ENCODE data around the gene GRIP2.

Gene GRIP2

GRCh38 chr3:14485981-14486380 is 54.2 kb downstream of the GRIP2 start:
- H3K4me1 ChIP-seq (ENCODE audit: control insufficient read depth, insufficient read depth, low read length): no peaks in the 10 kb centered on the region
- H3K36me3 ChIP-seq (ENCODE audit: insufficient read depth, low read length): peaks cover 58% of the 10 kb centered on the region
- no peak overlapping the region for H3K4me2 ChIP-seq (ENCODE audit: low read length)
- no peak overlapping the region for H3K9ac ChIP-seq (ENCODE audit: low read depth, low read length)
- no peak overlapping the region for H3K4me3 ChIP-seq (ENCODE audit: low read length)
- no peaks in the 10 kb centered on the region for H3K9me3 ChIP-seq (replicated peaks; ENCODE audit: low read length)
- no peaks in the 10 kb centered on the region for H3K27me3 ChIP-seq (ENCODE audit: control insufficient read depth, insufficient read depth, low read length)

GRCh38 chr3:14484741-14485140 is 55.4 kb downstream of the GRIP2 start:
- H3K36me3 ChIP-seq (ENCODE audit: insufficient read depth, low read length): peaks cover 70% of the 10 kb centered on the region
- no peaks in the 10 kb centered on the region for H3K27me3 ChIP-seq (ENCODE audit: control insufficient read depth, insufficient read depth, low read length)
- no peak overlapping the region for H3K4me3 ChIP-seq (ENCODE audit: low read length)
- H3K4me2 ChIP-seq (ENCODE audit: low read length): no peak overlapping the region
- H3K9me3 ChIP-seq (replicated peaks; ENCODE audit: low read length): no peaks in the 10 kb centered on the region
- no peaks in the 10 kb centered on the region for H3K4me1 ChIP-seq (ENCODE audit: control insufficient read depth, insufficient read depth, low read length)
- no peak overlapping the region for H3K9ac ChIP-seq (ENCODE audit: low read depth, low read length)

- no peaks in the 10 kb centered on the region for H3K27me3 ChIP-seq (ENCODE audit: control insufficient read depth, insufficient read depth, low read length)
- peaks cover 77% of the 10 kb centered on the region for H3K36me3 ChIP-seq (ENCODE audit: insufficient read depth, low read length)
- no peak overlapping the region for H3K9ac ChIP-seq (ENCODE audit: low read depth, low read length)
- H3K4me1 ChIP-seq (ENCODE audit: control insufficient read depth, insufficient read depth, low read length): no peaks in the 10 kb centered on the region
- no peak overlapping the region for H3K4me3 ChIP-seq (ENCODE audit: low read length)
- no peak overlapping the region for H3K4me2 ChIP-seq (ENCODE audit: low read length)
- no peaks in the 10 kb centered on the region for H3K9me3 ChIP-seq (replicated peaks; ENCODE audit: low read length)
Observed at GRCh38 chr3:14483286-14483685, 56.9 kb downstream of the GRIP2 start.

- no peaks in the 10 kb centered on the region for H3K4me1 ChIP-seq (ENCODE audit: control insufficient read depth, insufficient read depth, low read length)
- H3K9ac ChIP-seq (ENCODE audit: low read depth, low read length): no peak overlapping the region
- H3K36me3 ChIP-seq (ENCODE audit: insufficient read depth, low read length): peaks cover 83% of the 10 kb centered on the region
- no peak overlapping the region for H3K4me3 ChIP-seq (ENCODE audit: low read length)
- H3K9me3 ChIP-seq (replicated peaks; ENCODE audit: low read length): no peaks in the 10 kb centered on the region
- H3K4me2 ChIP-seq (ENCODE audit: low read length): no peak overlapping the region
- no peaks in the 10 kb centered on the region for H3K27me3 ChIP-seq (ENCODE audit: control insufficient read depth, insufficient read depth, low read length)
Observed at GRCh38 chr3:14482271-14482721, 57.8 kb downstream of the GRIP2 start.

GRCh38 chr3:14481646-14482036 is 58.5 kb downstream of the GRIP2 start:
- Histone ChIP-seq H3K27me3 (ENCODE audit: control insufficient read depth, insufficient read depth, low read length) (no peaks in the 10 kb centered on the region), H3K4me2 (ENCODE audit: low read length) (no peak overlapping the region), H3K4me1 (ENCODE audit: control insufficient read depth, insufficient read depth, low read length) (no peaks in the 10 kb centered on the region), H3K4me3 (ENCODE audit: low read length) (no peak overlapping the region), H3K9me3 (replicated peaks; ENCODE audit: low read length) (no peaks in the 10 kb centered on the region), H3K36me3 (ENCODE audit: insufficient read depth, low read length) (peaks cover 83% of the 10 kb centered on the region), H3K9ac (ENCODE audit: low read depth, low read length) (no peak overlapping the region)

GRCh38 chr3:14481018-14481645 is 59.0 kb downstream of the GRIP2 start:
- H3K4me3 ChIP-seq (ENCODE audit: low read length): no peak overlapping the region
- no peak overlapping the region for H3K9ac ChIP-seq (ENCODE audit: low read depth, low read length)
- no peak overlapping the region for H3K4me2 ChIP-seq (ENCODE audit: low read length)
- peaks cover 85% of the 10 kb centered on the region for H3K36me3 ChIP-seq (ENCODE audit: insufficient read depth, low read length)
- H3K4me1 ChIP-seq (ENCODE audit: control insufficient read depth, insufficient read depth, low read length): no peaks in the 10 kb centered on the region
- no peaks in the 10 kb centered on the region for H3K9me3 ChIP-seq (replicated peaks; ENCODE audit: low read length)
- H3K27me3 ChIP-seq (ENCODE audit: control insufficient read depth, insufficient read depth, low read length): no peaks in the 10 kb centered on the region

- H3K4me1 ChIP-seq (ENCODE audit: control insufficient read depth, insufficient read depth, low read length): no peaks in the 10 kb centered on the region
- no peak overlapping the region for H3K9ac ChIP-seq (ENCODE audit: low read depth, low read length)
- H3K9me3 ChIP-seq (replicated peaks; ENCODE audit: low read length): no peaks in the 10 kb centered on the region
- no peak overlapping the region for H3K4me3 ChIP-seq (ENCODE audit: low read length)
- no peaks in the 10 kb centered on the region for H3K27me3 ChIP-seq (ENCODE audit: control insufficient read depth, insufficient read depth, low read length)
- H3K4me2 ChIP-seq (ENCODE audit: low read length): no peak overlapping the region
- H3K36me3 ChIP-seq (ENCODE audit: insufficient read depth, low read length): peaks cover 84% of the 10 kb centered on the region
Observed at GRCh38 chr3:14480207-14481017, 59.7 kb downstream of the GRIP2 start.

GRCh38 chr3:14479591-14479990 is 60.6 kb downstream of the GRIP2 start:
- no peak overlapping the region for H3K4me3 ChIP-seq (ENCODE audit: low read length)
- no peaks in the 10 kb centered on the region for H3K9me3 ChIP-seq (replicated peaks; ENCODE audit: low read length)
- no peak overlapping the region for H3K4me2 ChIP-seq (ENCODE audit: low read length)
- no peaks in the 10 kb centered on the region for H3K27me3 ChIP-seq (ENCODE audit: control insufficient read depth, insufficient read depth, low read length)
- H3K4me1 ChIP-seq (ENCODE audit: control insufficient read depth, insufficient read depth, low read length): no peaks in the 10 kb centered on the region
- H3K36me3 ChIP-seq (ENCODE audit: insufficient read depth, low read length): peaks cover 82% of the 10 kb centered on the region
- H3K9ac ChIP-seq (ENCODE audit: low read depth, low read length): no peak overlapping the region

GRCh38 chr3:14478956-14479550 is 61.1 kb downstream of the GRIP2 start:
- no peaks in the 10 kb centered on the region for H3K9me3 ChIP-seq (replicated peaks; ENCODE audit: low read length)
- no peak overlapping the region for H3K4me3 ChIP-seq (ENCODE audit: low read length)
- no peaks in the 10 kb centered on the region for H3K4me1 ChIP-seq (ENCODE audit: control insufficient read depth, insufficient read depth, low read length)
- no peak overlapping the region for H3K4me2 ChIP-seq (ENCODE audit: low read length)
- H3K36me3 ChIP-seq (ENCODE audit: insufficient read depth, low read length): peaks cover 85% of the 10 kb centered on the region
- H3K27me3 ChIP-seq (ENCODE audit: control insufficient read depth, insufficient read depth, low read length): no peaks in the 10 kb centered on the region
- H3K9ac ChIP-seq (ENCODE audit: low read depth, low read length): no peak overlapping the region

- Histone ChIP-seq H3K4me2 (ENCODE audit: low read length) (no peak overlapping the region), H3K27me3 (ENCODE audit: control insufficient read depth, insufficient read depth, low read length) (no peaks in the 10 kb centered on the region), H3K36me3 (ENCODE audit: insufficient read depth, low read length) (peaks cover 86% of the 10 kb centered on the region), H3K9me3 (replicated peaks; ENCODE audit: low read length) (no peaks in the 10 kb centered on the region), H3K9ac (ENCODE audit: low read depth, low read length) (no peak overlapping the region), H3K4me1 (ENCODE audit: control insufficient read depth, insufficient read depth, low read length) (peaks cover 13% of the 10 kb centered on the region), H3K4me3 (ENCODE audit: low read length) (no peak overlapping the region)
Observed at GRCh38 chr3:14477311-14477935, 62.7 kb downstream of the GRIP2 start.

GRCh38 chr3:14476583-14477265 is 63.4 kb downstream of the GRIP2 start:
- Histone ChIP-seq H3K4me3 (ENCODE audit: low read length) (no peak overlapping the region), H3K36me3 (ENCODE audit: insufficient read depth, low read length) (peaks cover 83% of the 10 kb centered on the region), H3K4me2 (ENCODE audit: low read length) (no peak overlapping the region), H3K27me3 (ENCODE audit: control insufficient read depth, insufficient read depth, low read length) (no peaks in the 10 kb centered on the region), H3K9me3 (replicated peaks; ENCODE audit: low read length) (no peaks in the 10 kb centered on the region), H3K9ac (ENCODE audit: low read depth, low read length) (no peak overlapping the region), H3K4me1 (ENCODE audit: control insufficient read depth, insufficient read depth, low read length) (peaks cover 20% of the 10 kb centered on the region)

Data from skeletal muscle satellite cell (primary cell).